Measurements from ENCODE around the gene HYDIN.

HYDIN gene

DNA sequence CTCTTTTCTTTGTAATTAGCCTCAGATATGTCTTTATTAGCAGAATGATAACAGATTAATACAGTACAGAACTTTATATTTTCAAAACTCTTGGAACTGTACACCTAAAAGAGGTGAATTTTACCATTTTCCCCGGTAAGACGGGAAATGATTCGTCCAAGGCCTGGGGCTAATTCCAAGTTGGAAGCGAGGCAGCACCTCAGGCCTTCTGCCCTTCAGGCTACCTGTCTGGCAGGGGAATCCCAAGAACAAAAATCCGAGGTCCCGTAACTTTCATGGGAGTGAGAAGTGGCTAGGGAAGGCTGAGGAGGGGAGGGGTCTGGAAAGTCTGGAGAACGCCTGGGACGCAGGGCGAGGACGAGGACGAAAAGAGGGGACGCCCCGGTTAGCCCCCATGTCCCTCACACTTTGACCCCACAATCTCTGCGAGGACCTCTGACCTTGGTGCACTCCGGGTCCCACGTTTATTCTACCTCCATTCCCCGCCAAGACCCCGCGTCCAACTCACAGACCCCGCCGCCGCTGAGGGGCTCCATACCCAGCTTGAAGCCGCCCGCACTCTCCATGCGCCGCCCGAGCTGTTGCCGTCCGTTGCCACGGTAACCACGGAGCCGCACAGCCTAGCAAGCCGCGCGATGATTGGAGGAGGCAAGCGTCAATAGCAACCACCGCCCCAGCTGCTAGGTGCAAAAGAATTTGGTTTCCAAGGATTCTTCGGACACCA lies at the start of gene HYDIN:
TSS of gene HYDIN (minus strand) at position 601 of the 724 bp plus-strand sequence. CDS start 43,827 bp downstream, outside the sequence.
- DNase-seq (ENCODE audit: low spot score), result peak; percentile 89

DNA sequence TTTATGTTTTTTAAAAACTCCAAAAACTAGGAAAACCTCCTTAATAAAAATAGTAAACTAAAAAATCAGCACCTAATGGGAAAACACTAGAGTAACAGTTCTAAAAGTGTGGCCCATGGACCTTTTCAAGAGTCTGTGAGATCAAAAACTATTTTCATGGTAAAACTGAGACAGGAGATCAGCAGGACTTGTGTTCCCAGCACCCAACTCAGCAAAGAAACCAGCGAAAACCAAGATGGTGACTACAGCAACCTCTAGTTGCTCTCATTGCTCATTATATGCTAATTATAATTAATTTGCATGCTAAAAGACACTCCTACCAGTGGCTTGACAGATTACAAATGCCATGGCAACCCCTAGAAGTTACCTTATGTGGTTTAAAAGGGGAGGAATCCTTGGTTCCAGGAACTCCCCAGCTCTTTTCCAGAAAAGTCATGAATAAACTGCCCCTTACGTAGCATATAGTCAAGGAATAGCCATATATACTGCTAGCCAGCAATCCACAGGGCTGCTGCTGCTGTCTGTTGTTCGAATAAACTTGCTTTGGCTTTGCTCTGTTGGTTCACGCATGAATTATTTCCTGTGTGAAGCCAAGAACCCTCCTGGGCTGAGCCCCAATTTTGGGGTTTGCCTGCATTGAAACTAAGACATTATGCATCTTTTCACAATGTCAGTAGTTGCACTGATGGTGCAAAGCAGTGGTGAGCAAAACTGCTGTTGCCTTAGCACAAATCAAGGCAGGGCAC lies 46.2 kb upstream of the HYDIN start:
- DNase-seq (ENCODE audit: low spot score), result no peak

DNA sequence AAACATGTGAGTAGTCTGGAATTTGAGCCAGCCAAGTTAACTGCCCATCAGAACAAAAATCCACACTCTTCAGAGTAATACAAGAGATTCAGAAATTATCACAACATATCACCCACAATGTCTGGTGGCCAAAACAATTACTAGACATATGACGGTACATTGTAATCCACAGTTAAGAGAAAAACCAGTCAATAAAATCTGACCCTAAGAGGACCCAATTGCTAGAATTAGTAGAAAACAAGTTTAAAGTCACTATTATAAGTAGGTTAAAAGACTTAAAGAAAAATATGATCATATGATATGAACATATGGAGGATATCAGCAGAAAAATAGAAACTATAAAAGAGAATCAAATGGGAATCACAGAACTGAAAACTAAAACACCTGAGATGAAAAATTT lies 42.9 kb upstream of the HYDIN start:
- no peak for DNase-seq (ENCODE audit: low spot score)

DNA sequence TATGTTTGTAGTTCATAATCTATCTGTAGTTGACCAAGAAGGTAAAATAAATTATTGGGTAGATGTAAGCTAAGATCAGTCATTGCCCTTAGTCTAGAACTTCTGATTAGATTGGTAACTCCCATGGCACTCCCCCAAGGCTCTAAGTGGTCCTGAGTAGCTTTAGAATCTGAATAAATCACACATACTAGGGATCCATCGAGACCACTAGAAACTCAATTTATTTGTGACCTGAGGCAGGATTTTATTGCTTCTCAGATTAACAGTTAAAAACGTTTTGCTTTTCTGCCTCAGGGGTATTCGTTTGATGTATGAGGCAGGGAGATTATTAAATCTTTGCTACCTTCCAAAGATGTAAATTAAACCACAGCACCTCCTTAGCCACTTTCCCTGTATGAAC lies 33.8 kb upstream of the HYDIN start:
- DNase-seq (ENCODE audit: low spot score), result no peak

DNA sequence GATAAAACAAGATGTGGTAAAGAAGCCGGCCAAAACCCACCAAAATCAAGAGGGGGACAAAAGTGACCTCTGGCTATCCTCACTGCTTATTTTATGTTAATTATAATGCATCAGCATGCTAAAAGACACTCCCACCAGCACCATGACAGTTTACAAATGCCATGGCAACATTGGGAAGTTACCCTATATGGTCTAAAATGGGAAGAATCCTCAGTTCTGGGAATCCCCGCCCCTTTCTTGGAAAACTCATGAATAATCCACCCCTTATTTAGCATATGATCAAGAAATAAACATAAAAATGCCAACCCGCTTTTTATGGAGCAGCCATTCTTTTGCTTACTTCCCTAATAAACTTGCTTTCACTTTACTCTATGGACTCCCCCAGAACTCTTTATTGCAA lies 33.1 kb upstream of the HYDIN start:
- DNase-seq (ENCODE audit: low spot score), result no peak

DNA sequence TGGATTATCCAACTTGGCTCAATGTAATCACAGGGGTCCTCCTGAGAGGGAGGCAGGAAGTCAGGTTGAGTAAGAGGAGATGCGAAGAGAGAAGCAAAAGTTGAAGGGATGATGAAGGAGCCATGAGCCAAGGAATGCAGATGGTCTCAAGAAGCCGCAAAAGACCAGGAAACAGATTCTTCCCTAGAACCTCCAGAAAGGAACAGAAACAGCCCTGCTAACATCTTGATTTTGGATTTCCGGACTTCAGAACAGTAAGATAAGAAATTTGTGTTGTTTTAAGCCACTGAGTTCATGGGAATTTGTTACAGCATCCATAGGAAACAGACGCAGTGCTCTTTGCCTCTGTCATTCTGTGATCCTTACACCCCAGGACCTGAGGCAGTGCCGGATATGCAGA lies 31.9 kb upstream of the HYDIN start:
- no peak for DNase-seq (ENCODE audit: low spot score)

DNA sequence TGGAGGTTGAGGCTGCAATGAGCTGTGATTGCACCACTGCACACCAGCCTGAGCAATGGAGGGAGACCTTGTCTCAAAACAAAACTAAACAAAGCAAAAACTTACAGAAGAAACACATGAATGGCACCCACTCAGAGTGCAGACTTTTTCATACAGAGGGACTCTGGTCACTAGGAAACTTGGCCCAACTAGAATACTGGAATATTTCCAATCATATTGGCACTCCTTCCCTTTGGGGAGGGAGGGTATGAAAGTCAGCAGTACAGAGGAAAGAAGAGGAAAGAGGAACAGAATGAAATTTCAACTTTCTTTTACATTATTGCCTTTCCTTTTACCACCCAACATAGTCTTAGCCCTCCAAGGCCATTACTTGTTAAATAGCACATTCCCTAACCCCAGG lies 30.5 kb upstream of the HYDIN start:
- no peak for DNase-seq (ENCODE audit: low spot score)

DNA sequence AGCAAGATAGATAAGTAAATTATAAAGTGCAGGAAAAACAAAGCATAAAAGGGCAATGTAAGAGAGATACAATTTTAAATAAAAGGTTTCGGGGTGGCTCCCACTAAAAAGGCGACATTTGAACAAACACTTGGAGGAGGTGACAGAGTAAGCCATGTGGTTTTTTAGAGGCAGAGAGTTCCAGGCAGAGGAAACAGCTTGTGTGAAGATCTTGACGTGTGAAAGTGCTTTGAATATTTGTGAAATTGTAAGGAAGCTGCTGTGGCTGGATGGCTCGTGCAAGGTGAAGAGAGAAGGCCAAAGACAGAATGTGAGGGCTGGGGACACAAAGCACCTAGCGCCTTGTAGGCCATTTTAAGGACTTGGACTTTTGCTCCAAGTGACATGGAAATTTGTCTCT lies 28.6 kb upstream of the HYDIN start:
- no peak for DNase-seq (ENCODE audit: low spot score)

DNA sequence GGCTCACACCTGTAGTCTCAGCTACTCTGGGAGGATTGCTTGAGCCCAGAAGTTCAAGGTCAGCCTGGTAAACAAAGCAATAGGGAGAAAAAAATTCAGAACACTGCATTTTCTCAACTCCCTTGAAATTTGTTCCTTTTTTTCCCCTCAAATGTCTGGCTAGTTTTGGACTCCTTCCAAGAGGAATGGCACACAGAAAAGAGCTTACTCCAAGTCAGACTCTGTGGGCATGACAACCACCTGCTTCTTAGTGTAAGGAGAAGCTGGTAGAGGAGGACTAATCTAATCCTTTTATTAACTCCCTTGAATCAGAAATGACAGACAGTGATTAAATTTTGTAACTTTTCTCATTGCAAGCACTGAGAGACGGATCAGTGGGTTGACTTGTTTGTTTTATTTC lies 27.9 kb upstream of the HYDIN start:
- no peak for DNase-seq (ENCODE audit: low spot score)

DNA sequence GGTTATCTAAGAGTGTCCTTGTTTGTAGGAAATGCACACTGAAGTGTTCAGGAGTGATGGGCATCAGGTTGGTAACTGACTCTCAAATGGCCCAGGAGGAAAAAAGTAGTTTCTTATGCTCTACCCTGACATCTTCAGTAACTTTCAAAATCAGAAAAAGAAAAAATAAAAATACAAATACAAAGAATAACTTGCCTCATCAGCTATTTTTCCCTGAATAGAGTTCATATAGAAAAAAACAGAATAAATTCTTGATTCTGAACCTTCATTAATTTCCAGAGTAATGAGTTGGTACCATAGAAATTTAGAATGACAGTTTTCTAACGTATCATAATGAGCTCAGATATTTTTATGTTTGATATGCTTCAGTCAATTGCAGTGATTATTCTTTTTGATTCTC lies 27.2 kb upstream of the HYDIN start:
- DNase-seq (ENCODE audit: low spot score), result no peak

DNA sequence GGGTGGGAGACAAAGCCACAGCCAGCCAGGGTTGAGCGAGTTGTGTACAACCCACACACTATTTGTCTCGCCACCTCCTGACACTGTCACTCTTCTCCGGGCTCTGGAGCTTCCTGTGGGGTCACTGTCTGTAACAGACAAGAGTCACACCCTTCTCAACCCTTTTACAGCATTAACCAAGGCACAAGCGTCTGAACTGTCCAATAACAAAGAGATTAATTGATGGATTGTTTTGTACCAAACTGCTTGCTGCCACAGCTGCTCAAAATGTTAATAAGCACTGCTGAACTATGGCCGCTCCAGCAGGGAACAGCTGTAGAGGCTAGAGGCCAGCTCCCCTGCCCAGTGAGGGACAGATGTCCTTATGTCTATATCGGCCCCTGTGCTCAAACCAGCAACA lies 25.2 kb upstream of the HYDIN start:
- no peak for DNase-seq (ENCODE audit: low spot score)

DNA sequence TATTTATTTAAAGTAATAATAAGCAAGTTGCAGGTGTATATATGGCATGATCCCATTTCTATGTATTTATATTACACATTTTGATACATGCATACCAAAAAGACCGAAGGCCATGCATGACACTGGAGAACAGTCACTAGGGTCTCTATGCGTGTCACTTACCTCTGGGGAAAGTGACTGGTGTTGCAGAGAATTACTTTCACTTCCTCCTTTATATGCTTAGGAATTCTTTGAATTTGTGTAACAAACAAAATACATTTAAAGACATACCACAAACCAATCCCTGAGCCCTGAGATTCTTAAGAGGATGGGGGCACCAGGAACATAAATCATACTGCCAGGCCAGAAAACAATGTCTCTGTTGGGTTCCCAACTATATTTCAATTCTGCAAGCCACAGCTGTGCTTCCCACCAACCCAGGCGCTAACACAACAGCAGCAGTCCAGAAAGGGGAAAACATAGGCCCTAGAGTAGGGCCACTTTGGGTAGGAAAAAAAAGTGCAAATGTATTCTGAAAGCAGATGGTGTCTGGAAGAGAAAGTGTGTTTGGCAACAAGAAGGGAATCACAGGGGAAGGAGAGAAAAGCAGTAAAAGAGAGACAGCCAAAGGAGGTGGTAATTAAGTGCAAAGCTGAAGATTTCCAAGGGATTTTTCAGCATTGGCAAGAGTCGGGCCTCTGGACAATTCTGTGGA lies 24.5 kb upstream of the HYDIN start:
- no peak for DNase-seq (ENCODE audit: low spot score)

DNA sequence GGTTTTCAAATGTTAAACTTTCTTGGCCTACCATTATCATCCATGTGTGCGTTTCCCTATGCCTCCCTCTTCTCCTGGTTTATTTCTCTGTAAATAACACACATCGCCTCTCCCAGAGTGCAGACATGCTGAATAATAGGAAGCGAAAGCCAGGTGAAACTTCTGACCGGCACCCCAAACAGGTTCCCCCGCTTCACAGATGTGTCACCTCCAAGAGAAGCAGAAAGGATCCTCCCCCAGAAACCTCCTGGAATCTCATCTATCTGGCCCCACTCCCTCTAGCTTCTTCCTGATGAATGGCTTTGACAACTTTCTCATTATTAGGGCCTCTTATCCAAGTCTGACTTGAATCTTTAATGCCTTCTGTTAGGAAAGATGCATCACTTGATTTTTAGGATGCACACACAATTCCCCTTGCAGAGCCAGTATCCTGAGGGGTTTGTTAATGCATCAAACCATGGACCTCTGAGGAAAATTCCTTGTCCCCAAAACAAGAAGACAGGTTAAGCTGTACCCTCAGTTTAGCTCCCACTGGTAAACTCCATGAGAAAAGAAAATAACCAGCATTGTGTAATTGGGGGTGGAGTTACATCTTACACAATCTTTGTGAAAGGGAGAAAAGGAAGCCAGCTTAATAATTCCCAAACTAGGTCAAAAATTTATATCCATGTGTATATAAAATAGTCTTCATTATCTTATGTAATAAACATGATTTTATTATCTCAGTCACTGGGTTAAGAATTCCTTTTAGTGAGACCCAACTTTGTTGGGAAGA lies 20.1 kb upstream of the HYDIN start:
- no peak for DNase-seq (ENCODE audit: low spot score)

DNA sequence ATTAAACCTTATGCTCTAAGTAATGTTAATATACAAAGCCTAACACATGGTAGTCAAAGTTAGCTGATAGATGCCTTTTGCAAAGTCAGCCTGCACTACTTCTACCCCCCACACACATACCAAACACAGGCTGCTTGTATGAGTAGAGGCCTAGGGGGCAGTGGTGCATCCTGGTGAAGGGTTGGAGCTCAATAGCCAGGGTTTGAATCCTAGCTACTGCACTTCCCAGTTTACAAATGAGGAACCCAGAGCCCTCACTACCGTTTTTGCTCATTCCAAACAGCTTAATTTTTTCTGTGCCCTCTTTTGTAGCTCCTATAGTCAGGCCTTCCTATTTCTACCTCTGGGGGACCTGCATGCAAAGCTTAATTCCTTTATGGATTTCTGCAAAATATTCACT lies 18.9 kb upstream of the HYDIN start:
- no peak for DNase-seq (ENCODE audit: low spot score)

DNA sequence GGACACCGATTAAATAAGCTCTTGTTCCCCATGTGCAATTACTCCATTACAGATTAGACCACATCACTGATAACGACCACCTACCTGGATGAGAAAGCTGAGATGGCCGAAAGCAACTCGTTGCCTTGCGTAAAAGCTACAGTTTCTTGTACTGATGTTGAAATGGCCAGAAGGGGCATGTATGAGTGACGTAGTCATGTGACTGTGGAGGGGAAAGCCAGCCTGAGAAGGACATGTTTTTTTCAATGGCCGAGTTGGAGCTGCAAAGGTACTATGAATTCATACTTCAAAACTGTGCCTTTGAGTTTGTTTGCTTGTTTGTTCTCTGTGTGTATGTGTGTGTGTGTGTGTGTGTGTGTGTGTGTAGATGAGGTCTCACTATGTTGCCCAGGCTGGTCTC lies 17.0 kb upstream of the HYDIN start:
- no peak for DNase-seq (ENCODE audit: low spot score)

DNA sequence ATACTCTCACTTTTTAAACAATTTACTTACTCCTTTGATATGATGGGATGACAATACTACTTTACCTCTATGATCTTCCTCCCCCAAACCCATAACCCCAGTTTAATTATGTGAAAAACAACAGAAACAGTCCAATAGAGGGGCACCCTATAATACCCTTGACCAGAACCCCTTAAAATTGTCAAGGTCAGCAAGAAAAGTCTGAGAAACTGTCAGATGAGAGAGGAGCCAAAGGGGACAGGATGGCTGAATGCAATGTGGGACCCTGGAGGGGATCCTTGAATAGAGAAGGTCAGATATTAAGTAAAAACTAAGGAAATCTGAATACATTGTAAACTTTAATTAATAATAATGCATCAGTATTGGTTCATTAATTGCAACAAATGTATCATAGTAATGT lies 15.8 kb upstream of the HYDIN start:
- no peak for DNase-seq (ENCODE audit: low spot score)

DNA sequence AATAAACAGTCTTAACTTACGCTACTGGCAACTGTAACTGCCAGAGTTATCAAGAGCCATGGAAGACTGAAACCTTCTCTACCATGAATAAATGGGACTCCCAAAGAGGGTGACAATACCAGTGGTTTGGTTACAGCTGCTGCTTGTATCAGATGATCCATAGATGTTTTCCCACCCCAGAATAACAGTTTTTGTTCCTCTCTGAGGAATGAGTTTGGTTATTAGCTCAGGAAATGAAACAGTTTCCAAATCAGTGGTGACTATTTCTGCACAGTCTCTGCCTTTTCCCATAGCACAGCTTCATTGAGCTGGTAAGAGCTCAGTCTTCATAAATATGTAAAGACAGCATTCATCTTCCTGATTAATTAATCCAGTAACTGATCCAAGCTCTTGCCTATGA lies 14.0 kb upstream of the HYDIN start:
- DNase-seq (ENCODE audit: low spot score), result no peak

DNA sequence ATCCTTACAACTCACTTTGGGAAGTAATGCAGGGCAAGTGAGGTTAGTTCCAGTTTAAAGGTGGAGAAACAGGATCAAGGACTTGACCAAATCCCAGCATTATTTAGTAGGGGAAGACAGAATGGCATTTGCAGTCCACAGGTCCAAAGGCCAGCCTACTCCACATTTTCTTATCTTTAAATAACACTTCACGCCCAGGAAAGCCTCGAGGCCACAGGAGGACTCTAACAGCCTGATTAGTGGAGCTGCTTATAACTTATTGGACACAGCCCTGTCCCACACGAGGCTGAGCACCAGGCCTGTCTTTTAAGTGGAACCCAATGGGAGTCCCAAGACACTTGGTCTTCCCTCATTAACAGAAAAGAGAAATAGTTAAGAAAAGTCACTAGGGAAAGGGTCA lies 12.1 kb upstream of the HYDIN start:
- DNase-seq (ENCODE audit: low spot score), result no peak

DNA sequence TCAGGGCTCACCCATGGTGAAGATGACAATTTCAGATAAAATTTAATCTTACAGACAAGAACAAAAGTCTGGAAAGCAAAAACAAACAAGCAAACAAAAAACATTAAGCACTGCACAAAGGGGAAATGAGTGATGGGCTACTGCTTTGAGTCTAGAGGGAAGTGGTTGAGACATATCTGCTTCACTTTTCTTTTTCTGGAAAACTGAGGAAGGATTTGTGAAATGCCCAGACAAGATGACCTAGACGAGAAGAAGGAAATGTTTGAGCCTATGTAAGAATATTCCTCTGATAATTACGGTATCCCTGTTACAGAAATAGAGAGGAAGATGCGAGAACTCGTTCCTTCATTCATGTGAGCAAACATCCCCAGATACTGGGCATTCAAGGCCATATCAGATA lies 11.5 kb upstream of the HYDIN start:
- DNase-seq (ENCODE audit: low spot score), result no peak

DNA sequence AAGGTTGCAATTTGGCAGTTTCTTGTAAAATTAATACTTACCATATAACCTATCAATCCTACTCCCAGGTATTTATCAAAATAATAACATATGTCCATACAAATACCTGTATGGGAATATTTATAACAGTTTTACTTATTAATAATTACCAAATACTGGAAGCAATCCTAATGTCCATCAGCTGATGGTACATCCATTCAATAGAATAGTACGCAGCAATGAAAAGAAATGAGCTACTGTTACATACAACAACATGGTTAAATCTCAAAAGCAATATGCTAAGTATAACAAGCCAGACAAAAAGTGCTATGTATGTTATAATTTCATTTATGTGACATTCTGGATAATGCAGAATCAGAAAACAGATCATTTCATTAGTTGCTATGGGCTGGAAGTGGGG lies 1.2 kb downstream of the HYDIN start:
- no peak for DNase-seq (ENCODE audit: low spot score)

DNA sequence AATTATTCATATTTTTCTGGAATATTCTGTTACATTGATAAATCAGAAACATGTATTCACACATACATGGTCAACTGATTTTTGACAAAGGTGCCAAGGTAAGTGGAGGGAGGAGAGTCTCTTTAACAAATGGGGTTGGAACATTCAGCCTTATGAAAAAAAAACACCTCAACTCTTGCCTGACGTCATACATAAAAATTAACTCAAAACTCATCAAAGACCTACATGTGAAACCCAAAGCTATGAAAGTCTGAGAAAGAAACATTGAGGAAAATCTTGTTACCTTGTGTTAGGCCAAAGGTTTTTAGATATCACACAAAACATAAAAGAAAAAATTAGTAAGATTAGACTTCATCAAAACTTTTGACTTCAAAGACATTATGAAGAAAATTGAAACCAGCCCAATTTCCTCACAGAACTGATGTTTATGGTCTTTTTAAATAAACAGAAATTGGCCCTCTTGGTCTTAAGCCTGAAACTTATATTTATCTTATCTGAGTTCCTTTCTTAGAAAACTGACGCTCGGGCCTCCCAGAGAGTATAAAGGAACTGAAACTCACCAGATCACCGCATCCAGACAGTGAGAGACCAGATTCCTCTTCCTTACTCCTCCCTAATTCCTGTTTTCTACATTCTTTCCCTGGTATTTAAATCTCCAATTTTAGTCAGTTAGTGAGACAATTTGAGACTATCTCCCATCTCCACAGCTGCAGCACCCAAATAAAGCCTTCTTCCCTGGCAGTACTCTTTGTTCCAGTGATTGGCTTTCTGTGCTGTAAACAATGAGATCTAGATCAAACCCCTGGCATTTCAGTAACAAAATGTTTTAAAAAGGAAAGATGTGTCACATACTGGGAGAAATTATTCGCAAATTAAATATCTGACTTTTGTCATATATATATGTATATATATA lies 4.0 kb downstream of the HYDIN start:
- no peak for DNase-seq (ENCODE audit: low spot score)

Measured in kidney tubule cell (primary cell).